T-helper 2 cell treated with Interferon-gamma antibody and Interleukin-4, amounts not matched to agents 100 ng/mL and 5 ng/mL, for 36 hours (primary cell): ENCODE results near the gene SSBP3. TPM values are rescaled to one million over a fixed set of nuclear protein-coding genes. Genes with fewer than 3 reads are reported as not detected.
"Not testable (repeated sequence)": the region's sequence is repeated elsewhere in the genome, so short reads cannot be mapped to it uniquely, and the experiment has no call there.

Experiments used
- intact Hi-C: fragments of 100-400 bp; cut with micrococcal nuclease; formaldehyde crosslinking; loops from one replicate; pipeline ENCODE4 v1.15.1; 2023
- total RNA-seq: library from RNA; stranded (reverse); gene quantifications from 2 replicates; pipeline ENCODE4 v1.2.3, GENCODE V29; 2022

SSBP3 gene
- total RNA-seq, 1 donor from 2014 or later, result 82.8 TPM

DNA sequence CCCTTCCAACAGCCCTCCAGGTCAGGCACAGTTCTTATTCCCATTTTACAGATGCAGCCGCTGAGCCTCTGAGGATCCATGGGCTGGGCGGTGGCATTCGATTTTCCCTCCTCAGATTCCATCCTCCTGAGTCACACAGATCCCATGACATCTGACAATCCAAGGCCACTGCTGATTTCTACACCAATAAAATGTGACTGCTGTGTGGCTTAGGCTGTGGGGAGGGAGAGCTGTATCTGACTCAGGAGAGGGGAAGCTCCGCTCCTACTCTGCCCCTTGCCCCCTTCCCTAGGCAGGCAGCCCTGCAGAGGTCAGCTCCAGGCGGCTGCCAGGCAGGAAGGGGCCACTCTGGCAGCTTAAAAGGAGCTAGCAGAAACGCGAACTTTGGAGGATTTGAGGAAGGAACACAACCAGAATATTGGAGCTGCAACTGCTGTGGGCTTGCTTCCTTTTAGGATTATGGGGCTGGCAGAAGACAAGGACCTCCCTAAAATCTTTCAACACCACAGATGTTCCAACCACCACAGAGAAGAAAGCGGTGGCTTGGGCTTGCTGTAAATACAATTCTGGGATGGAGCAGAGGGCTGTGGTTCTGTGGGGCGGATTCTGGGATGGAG, 156.3 kb downstream of the SSBP3 start:
- intact Hi-C loops, result no loop called here

DNA sequence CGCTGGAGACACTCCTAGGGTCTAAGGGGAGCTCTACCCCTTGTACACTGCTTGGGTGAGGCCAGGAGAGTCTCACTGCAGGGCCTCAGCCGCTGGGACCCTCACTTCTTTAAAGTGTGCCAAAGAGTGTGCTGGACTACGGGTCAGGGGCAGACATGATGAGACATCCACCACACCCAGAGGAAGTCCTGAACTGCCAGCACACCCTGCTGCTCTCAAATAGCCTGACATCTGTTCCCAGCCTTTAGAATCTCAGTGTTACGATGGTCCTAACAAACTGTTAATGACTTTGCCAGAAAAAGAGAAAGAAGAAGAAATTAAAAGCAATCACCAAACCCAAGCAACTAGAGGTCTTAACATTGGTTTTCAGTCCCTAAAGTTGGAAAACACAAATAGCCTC, 157.2 kb downstream of the SSBP3 start:
- intact Hi-C loops, result no loop called here

DNA sequence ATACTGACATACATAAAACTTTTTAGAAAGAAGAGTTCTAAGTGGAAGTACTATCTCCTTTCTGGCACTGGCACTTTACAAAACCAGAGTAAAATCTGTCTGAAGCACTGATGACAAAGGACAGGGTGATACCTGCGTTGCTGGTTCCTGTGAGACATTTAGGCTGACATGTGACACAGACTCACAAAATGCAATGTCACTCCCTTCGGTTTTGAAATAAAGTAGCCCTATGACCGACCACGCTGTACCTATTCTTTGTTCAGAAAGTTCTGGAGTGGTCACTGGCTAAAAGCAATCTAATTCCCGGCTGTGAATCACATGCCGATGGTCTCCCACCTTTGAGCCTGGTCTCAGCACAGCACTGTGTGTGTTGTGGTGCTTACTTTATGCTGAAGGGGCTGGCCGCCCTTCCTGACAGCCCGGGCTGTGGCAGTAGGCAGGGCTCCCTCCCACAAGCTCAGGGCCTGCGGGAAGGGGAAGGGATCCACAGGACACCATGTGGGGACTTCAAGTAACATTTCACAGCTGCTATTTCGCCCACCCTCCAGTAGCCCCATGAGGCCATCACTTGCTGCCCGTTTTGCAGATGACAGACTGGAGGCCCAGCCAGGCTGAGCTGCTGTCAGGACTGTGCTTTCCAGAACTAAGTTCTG, 158.2 kb downstream of the SSBP3 start:
- intact Hi-C loops, result no loop called here

- intact Hi-C loops, result no loop called here
Observed at GRCh38 chr1:54246116-54246721, 160.0 kb downstream of the SSBP3 start.

GRCh38 chr1:54245501-54245900, 160.7 kb downstream of the SSBP3 start:
- intact Hi-C loops, result no loop called here

GRCh38 chr1:54244655-54245054, 161.5 kb downstream of the SSBP3 start:
- intact Hi-C loops, result no loop called here

- intact Hi-C loops, result no loop called here
Observed at GRCh38 chr1:54243022-54243421, 163.2 kb downstream of the SSBP3 start.

DNA sequence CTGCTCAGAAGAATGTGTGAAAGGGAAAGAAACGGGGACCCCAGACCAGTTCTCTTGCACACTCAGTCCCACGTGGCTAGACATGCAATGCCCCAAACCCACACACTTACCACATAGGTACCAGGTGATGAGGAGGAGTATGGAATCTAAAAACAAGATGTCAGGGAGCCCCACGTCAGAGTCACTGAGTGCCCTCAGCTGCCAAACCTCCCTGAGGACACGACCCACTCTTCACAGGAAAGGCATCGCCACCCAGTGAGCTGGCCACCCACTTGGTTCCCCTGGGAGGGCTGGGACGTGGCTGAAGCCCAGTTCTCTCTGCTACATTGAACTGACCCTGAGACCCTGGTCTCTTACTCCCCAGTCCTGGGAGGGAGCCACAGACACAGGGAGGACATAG, 164.8 kb downstream of the SSBP3 start:
- intact Hi-C loops, result no loop called here

GRCh38 chr1:54240741-54241335, 165.4 kb downstream of the SSBP3 start:
- intact Hi-C loops, result no loop called here

DNA sequence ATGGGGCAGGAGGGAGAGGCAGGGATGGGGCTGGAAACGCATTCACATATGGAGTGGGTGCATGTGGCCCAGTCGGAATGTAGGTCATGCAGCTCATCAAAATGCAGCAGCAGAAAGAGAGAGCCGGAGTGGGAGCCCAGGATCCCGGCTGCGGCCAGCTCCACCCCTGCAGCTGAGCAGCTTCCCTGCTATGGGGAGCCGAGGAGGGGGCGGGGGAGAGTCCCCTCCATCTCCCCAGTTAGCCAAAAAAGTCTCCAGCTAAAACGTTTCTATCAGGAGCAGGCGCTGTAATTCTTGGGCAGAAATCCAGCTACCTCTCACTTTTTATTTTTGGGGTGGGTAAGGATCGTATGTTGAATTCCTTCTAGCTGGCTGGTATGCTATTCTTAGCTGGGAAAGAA, 166.6 kb downstream of the SSBP3 start:
- intact Hi-C loops, result no loop called here

DNA sequence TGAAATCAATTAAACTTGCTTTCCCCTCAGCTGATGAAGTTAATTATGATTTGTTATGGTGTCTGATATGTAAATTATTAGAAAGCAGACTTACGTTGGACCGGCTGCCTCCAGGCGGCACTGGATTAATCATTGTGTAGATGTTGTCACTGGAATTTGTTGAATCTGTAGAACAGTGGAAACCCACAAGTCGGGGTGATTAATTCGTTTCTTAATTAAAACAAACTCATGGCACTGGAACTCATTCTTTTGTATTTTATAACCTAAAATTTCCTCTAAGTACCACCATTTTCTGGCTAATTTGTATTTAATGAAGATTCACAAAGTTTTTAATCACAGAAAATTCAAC, 167.2 kb downstream of the SSBP3 start:
- intact Hi-C loops, result no loop called here

DNA sequence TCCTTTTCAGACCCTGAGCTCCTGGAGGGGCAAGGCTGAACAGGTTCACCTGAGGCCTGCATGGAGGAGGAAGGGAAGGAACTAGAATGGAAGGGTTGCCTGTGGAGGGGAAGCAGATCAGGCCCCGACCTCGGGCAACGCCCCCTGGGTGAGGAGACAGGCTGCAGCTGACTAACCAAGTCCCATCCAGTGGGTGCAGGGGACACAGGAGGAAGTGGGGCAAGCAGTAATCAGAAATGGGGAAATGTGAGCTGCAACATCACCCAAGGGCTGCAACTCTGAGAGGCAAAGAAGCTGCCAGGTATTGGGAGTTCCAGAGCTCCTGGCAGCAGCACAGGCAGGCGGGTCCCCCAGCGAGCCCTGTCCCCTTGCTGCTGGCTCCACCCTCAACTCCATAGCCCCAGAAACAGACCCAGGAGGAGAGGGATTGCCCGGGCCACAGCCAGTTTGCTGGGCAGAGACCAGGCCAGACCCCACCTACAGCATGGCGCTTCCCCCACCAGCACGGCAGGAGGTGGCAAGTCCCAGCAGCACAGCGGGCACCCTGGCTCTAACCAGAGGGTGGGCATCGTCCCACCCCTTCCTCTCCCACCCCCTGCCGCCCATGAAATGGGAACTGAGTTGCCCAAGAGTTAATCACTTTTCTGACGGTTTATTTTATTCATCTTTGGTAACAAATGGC, 167.7 kb downstream of the SSBP3 start:
- intact Hi-C loops, result no loop called here

DNA sequence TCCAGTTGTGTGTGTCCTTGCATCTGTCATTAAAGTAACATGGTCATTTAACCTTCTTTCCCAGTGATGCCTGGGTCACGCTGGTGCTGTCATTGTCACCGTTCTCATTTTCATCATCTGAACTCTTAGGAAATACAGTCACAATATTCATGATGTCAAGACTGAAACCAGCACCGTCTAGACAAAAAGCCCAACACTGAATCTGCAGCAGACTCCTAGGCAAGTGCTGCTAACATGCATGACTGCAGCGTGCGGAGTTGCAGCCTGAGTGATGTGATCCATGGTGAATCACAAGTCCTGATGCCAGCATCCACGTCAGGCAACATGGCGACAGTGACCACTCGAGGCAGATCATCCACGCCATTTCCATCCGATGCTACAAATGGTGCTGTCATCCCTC, 168.6 kb downstream of the SSBP3 start:
- intact Hi-C loops, result no loop called here

DNA sequence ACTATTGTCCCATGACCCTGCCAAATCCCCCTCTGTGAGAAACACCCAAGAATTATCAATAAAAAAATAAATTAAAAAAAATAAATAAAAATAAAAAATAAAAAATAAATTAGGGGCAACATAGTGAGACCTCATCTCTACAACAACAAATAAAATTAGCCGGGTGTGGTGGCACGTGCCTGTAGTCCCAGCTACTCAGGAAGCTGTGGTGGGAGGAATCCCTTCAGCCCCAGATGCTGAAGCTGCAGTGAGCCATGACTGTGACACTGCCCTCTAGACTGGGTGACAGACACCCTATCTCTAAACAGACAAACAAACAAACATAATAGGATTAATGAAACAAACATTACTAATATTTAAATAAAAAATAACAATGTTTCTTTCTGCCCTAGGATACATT, 171.9 kb downstream of the SSBP3 start:
- intact Hi-C loops, result no loop called here

DNA sequence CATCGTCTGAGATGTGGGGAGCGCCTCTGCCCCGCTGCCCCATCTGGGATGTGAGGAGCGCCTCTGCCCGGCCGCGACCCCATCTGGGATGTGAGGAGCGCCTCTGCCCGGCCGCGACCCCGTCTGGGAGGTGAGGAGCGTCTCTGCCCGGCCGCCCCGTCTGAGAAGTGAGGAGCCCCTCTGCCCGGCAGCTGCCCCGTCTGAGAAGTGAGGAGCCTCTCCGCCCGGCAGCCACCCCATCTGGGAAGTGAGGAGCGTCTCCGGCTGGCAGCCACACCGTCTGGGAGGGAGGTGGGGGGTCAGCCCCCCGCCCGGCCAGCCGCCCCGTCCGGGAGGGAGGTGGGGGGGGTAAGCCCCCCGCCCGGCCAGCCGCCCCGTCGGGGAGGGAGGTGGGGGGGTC, 173.0 kb downstream of the SSBP3 start:
- intact Hi-C loops, result not testable (repeated sequence)

DNA sequence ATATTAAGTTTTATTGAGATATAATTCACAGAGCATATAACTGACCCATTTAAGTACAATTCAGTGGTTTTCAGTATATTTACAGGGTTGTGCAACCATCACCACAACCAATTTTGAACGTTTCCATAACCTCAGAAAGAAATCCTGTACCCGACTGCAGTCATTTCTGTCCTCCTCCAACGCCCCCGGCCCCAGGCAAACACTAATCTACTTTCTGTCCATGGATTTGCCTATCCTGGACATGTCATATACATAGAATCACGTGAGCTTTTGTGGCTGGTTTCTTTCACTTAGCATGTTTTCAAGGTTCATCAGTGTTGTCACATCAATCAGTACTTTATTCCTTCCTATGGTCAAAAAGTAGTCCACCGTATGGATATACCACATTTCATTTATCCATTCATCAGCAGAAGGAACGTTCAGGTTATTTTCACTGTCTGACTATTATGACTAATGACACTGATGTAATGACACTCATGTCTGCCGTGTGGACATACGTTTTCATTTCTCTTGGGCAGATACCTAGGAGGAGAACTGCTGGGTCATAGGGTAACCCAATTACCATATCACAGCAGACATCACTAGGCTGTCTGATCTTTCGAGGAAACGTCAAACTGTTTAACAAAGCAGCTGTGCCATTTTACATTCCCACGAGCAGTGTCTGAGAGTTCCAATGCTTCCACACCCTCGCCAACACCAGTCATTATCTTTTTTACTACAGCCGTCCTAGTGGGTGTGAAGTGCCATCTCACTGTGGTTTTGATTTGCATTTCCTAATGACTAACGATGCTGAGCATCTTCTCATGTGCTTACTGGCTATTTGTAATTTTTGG, 175.5 kb downstream of the SSBP3 start:
- intact Hi-C loops, result no loop called here

- intact Hi-C loops, result no loop called here
Observed at GRCh38 chr1:54229281-54229891, 176.8 kb downstream of the SSBP3 start.

GRCh38 chr1:54228638-54229079, 177.5 kb downstream of the SSBP3 start:
- intact Hi-C loops, result no loop called here

GRCh38 chr1:54227891-54228310, 178.3 kb downstream of the SSBP3 start:
- intact Hi-C loops, result no loop called here

GRCh38 chr1:54227091-54227602, 179.0 kb downstream of the SSBP3 start:
- intact Hi-C loops, result no loop called here
